ENCODE data around the gene TCP1. TPM values are rescaled to one million over a fixed set of nuclear protein-coding genes. Genes with fewer than 3 reads are reported as not detected.
A peak's percentile ranks its signal among the peaks of the same experiment; 100 is the strongest.

TCP1 gene
- total and polyA plus RNA-seq, 2 donors (not counting 3 experiments of a cell fraction or from before 2014, with no cell fraction given) = 168 to 302 TPM

DNA sequence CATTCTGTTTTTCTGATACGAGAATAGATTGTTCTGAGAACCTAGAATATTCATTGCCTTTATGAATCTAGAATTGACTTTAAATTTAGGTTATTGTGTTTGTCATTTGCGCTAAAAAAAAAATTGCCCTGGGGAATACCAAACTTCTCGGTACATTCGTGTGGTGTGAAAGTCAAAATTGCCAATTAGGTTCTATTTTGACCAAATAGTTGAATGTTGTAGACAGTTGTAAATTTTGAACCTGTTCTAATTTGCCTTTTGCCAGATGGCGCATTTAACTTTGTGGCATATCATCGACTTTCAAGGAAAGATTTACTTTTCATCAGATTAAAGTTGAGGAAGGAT lies 59.1 kb downstream of the TCP1 start:
- H3K36me3 ChIP-seq (ENCODE audit: control insufficient read depth in 2 of 2, extremely low read depth in 1 of 2, insufficient read depth in 2 of 2, low read length in 2 of 2) = peaks cover 0 to 2% of the 10 kb centered on the region in 2 experiments
- no peak for FAIRE-seq
- no peak overlapping the region for H3K27ac ChIP-seq (ENCODE audit: insufficient read depth, low read depth, low read length)
- TF ChIP-seq, protein P1, sequence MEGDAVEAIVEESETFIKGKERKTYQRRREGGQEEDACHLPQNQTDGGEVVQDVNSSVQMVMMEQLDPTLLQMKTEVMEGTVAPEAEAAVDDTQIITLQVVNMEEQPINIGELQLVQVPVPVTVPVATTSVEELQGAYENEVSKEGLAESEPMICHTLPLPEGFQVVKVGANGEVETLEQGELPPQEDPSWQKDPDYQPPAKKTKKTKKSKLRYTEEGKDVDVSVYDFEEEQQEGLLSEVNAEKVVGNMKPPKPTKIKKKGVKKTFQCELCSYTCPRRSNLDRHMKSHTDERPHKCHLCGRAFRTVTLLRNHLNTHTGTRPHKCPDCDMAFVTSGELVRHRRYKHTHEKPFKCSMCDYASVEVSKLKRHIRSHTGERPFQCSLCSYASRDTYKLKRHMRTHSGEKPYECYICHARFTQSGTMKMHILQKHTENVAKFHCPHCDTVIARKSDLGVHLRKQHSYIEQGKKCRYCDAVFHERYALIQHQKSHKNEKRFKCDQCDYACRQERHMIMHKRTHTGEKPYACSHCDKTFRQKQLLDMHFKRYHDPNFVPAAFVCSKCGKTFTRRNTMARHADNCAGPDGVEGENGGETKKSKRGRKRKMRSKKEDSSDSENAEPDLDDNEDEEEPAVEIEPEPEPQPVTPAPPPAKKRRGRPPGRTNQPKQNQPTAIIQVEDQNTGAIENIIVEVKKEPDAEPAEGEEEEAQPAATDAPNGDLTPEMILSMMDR (IDR thresholded peaks at IDR 0.05; ENCODE audit: extremely low read depth in 1 of 2, insufficient read depth in 1 of 2, low read depth in 1 of 2, low read length in 2 of 2) = no peak
- no peak for TF ChIP-seq FOS (IDR thresholded peaks at IDR 0.05; ENCODE audit: borderline replicate concordance, insufficient read depth, low read length)
- TF ChIP-seq, protein P2, sequence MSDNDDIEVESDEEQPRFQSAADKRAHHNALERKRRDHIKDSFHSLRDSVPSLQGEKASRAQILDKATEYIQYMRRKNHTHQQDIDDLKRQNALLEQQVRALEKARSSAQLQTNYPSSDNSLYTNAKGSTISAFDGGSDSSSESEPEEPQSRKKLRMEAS (IDR thresholded peaks at IDR 0.05; ENCODE audit: insufficient read depth, insufficient read length) = no peak
- no peak for TF ChIP-seq JUN (IDR thresholded peaks at IDR 0.05; ENCODE audit: borderline replicate concordance, insufficient read depth, insufficient read length, low read depth)
- TF ChIP-seq POLR2A (IDR thresholded peaks at IDR 0.05; ENCODE audit: low read depth, low read length) = no peak
- TF ChIP-seq EZH2 (IDR thresholded peaks at IDR 0.05; ENCODE audit: borderline replicate concordance, low read depth, low read length, severe bottlenecking) = no peak
- no peak for TF ChIP-seq MYC (IDR thresholded peaks at IDR 0.05; ENCODE audit: low read depth, low read length)
- no peak overlapping the region for H2AFZ ChIP-seq (ENCODE audit: low read depth, low read length)
- no TSS peak for BruUV-seq (replicated peaks)
- H3K4me1 ChIP-seq (ENCODE audit: control insufficient read depth, extremely low read depth, insufficient read depth, low read length) = peaks cover 21% of the 10 kb centered on the region
- peak overlapping the region; percentile 99 for H3K4me2 ChIP-seq (ENCODE audit: insufficient read depth, low read length)
- peaks cover 24% of the 10 kb centered on the region for H4K20me1 ChIP-seq (replicated peaks; ENCODE audit: control insufficient read depth, extremely low read depth, insufficient read depth, low read length)
- ChIA-PET POLR2A (no interaction called here), CTCF (interaction anchor here (0.8 kb wide), 1 partner anchor 38 kb away, joined by 3 read pairs; no protein-coding TSS in a partner anchor)
- no peak overlapping the region for H3K9ac ChIP-seq (replicated peaks; ENCODE audit: extremely low read depth, insufficient read depth, low read length)
- dilution Hi-C loops (cut with MboI; ENCODE audit: extremely low pct_ligation_motif_present, low sequenced_read_pairs) (no loop called here), intact Hi-C loops (cut with micrococcal nuclease) (no loop called here)
- no peak for DNase-seq (ENCODE audit: low read depth, low spot score)
- H3K27me3 ChIP-seq (ENCODE audit: control insufficient read depth in 2 of 2, insufficient read depth in 2 of 2, low read length in 2 of 2) = no peaks in the 10 kb centered on the region
- no peaks in the 10 kb centered on the region for H3K9me1 ChIP-seq (replicated peaks; ENCODE audit: control insufficient read depth, extremely low read depth, insufficient read depth, low read length)
- peaks cover 90% of the 10 kb centered on the region for H3K79me2 ChIP-seq (ENCODE audit: control insufficient read depth, insufficient read depth, low read length)
- no peaks in the 10 kb centered on the region for H3K9me3 ChIP-seq (replicated peaks; ENCODE audit: control insufficient read depth, insufficient read depth, low read length)
- no peak overlapping the region for H3K4me3 ChIP-seq (replicated peaks in 1 of 3; ENCODE audit: insufficient read depth in 1 of 3, low read depth in 1 of 3, low read length in 3 of 3)
